GM23338 (cell line): ENCODE results near the gene CETN1.

Experiments
- EZH2 ChIP-seq: fragments of 200-600 bp; sonication (generic); IDR thresholded peaks from one replicate; pipeline ENCODE4 v1.8.0; 2017; ENCODE audit warnings: antibody characterized with exemption, mild to moderate bottlenecking, low read depth; ENCODE audit not compliant: unreplicated experiment
- EZH2phosphoT487 ChIP-seq: fragments of 200-600 bp; sonication (generic); IDR thresholded peaks from one replicate; pipeline ENCODE4 v1.8.1; 2018; ENCODE audit warnings: antibody characterized with exemption; ENCODE audit not compliant: unreplicated experiment
- NANOG ChIP-seq: IDR thresholded peaks from 2 replicates; pipeline ENCODE4 v1.6.1; 2016; ENCODE audit warnings: antibody characterized with exemption, borderline replicate concordance
- POLR2AphosphoS5 ChIP-seq: IDR thresholded peaks from 2 replicates; pipeline ENCODE4 v1.6.1; 2016; ENCODE audit warnings: antibody characterized with exemption, low read depth
- STAT1 ChIP-seq: IDR thresholded peaks from one replicate; pipeline ENCODE4 v1.6.1; 2016; ENCODE audit warnings: antibody characterized with exemption; ENCODE audit not compliant: unreplicated experiment
- ZNF114 ChIP-seq: fragments of 250-450 bp; sonication (Bioruptor Pico); IDR thresholded peaks from 2 replicates; pipeline ENCODE4 v1.5.0; 2020; ENCODE audit warnings: mild to moderate bottlenecking, moderate library complexity
- TF ChIP-seq, protein P1 (sequence below), 2 experiments: fragments of 200-600 bp in 1 of 2; sonication (generic) in 1 of 2; conservative IDR thresholded peaks; 2 replicates each; pipeline versions ENCODE4 v1.5.1 to v1.6.1; 2016 to 2017; ENCODE audit warnings: antibody characterized with exemption in 2 of 2, low read depth in 2 of 2, mild to moderate bottlenecking in 2 of 2, moderate library complexity in 1 of 2
- TF ChIP-seq, protein P2 (sequence below): IDR thresholded peaks from one replicate; pipeline ENCODE4 v1.6.1; 2018; ENCODE audit warnings: antibody characterized with exemption; ENCODE audit not compliant: unreplicated experiment

DNA sequence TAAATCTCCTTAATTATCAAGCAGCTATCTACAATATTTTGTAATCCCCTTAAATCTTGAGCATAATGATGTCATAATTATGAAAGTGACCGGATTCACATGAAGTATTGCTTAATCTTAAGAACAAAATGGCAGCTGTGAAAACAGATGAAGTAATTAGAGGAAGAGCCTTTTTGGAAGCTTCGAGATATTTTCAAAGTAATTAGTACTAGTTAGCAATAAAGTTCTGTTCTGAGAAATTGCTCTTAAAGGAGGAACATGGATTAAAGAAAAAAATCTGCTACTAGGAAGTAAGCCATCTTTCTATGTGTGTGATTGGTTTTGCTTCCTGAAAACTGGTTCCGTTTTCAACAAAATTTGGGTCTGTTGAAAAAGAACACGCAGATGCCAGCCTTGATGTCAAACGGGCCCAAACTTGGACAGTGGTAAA, 34.9 kb downstream of the CETN1 start:
- TF ChIP-seq, protein P1, sequence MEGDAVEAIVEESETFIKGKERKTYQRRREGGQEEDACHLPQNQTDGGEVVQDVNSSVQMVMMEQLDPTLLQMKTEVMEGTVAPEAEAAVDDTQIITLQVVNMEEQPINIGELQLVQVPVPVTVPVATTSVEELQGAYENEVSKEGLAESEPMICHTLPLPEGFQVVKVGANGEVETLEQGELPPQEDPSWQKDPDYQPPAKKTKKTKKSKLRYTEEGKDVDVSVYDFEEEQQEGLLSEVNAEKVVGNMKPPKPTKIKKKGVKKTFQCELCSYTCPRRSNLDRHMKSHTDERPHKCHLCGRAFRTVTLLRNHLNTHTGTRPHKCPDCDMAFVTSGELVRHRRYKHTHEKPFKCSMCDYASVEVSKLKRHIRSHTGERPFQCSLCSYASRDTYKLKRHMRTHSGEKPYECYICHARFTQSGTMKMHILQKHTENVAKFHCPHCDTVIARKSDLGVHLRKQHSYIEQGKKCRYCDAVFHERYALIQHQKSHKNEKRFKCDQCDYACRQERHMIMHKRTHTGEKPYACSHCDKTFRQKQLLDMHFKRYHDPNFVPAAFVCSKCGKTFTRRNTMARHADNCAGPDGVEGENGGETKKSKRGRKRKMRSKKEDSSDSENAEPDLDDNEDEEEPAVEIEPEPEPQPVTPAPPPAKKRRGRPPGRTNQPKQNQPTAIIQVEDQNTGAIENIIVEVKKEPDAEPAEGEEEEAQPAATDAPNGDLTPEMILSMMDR (conservative IDR thresholded peaks at IDR 0.05; ENCODE audit: low read depth in 2 of 2) = no peak
- no peak for TF ChIP-seq POLR2AphosphoS5
- TF ChIP-seq, protein P2, sequence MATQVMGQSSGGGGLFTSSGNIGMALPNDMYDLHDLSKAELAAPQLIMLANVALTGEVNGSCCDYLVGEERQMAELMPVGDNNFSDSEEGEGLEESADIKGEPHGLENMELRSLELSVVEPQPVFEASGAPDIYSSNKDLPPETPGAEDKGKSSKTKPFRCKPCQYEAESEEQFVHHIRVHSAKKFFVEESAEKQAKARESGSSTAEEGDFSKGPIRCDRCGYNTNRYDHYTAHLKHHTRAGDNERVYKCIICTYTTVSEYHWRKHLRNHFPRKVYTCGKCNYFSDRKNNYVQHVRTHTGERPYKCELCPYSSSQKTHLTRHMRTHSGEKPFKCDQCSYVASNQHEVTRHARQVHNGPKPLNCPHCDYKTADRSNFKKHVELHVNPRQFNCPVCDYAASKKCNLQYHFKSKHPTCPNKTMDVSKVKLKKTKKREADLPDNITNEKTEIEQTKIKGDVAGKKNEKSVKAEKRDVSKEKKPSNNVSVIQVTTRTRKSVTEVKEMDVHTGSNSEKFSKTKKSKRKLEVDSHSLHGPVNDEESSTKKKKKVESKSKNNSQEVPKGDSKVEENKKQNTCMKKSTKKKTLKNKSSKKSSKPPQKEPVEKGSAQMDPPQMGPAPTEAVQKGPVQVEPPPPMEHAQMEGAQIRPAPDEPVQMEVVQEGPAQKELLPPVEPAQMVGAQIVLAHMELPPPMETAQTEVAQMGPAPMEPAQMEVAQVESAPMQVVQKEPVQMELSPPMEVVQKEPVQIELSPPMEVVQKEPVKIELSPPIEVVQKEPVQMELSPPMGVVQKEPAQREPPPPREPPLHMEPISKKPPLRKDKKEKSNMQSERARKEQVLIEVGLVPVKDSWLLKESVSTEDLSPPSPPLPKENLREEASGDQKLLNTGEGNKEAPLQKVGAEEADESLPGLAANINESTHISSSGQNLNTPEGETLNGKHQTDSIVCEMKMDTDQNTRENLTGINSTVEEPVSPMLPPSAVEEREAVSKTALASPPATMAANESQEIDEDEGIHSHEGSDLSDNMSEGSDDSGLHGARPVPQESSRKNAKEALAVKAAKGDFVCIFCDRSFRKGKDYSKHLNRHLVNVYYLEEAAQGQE = no peak
- no peak for TF ChIP-seq NANOG
- TF ChIP-seq ZNF114 (CRISPR knock-in tag) = no peak
- no peak for TF ChIP-seq EZH2
- TF ChIP-seq EZH2phosphoT487 = no peak
- TF ChIP-seq STAT1 = no peak
